NCI-H1092 treated with DMSO at 0.1 percent for 48 hours (cell line): ENCODE data around the gene IFIT5.
A peak's percentile ranks its signal among the peaks of the same experiment; 100 is the strongest.
"Not testable (repeated sequence)": the region's sequence is repeated elsewhere in the genome, so short reads cannot be mapped to it uniquely, and the experiment has no call there.

Experiments used
- DNase-seq: peaks from one replicate; lab custom pipeline; 2025; lab: John Stamatoyannopoulos, UW

Gene IFIT5

DNA sequence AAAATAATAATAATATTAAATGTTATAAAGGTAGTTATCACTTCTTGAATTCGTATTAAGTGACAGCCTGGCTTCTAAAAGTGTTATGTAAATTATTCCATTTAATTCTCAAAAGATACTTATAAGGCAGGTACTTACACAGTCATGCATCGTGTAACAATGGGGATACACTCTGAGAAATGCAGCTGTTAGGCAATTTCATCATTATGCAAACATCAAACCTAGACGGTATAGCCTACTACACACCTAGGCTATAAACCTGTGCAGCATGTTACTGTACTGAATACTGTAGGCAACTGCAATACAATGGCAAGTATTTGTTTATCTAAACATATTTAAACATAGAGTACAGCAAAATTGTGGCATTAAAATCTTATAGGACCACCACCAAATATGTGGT is 20.5 kb upstream of the IFIT5 start:
- no peak for DNase-seq

DNA sequence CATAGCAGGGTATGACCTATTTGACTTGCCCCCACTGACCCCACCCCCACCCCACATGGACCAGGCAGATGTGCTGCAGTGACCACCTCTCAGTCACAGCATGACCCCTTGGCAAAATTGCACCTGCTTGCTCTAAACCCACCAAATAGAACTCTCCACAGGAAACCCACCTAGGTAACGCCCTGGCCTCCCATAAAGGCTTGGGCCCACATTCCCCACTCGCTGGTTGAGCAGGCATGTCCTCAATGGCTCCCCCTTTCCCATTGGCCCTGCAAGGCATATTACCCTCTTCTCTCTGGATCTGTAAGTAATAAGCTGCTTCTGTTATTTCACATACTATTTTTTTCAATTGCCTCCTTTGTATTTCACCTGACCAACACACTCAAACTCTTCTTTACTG is 19.2 kb upstream of the IFIT5 start:
- DNase-seq: no peak

DNA sequence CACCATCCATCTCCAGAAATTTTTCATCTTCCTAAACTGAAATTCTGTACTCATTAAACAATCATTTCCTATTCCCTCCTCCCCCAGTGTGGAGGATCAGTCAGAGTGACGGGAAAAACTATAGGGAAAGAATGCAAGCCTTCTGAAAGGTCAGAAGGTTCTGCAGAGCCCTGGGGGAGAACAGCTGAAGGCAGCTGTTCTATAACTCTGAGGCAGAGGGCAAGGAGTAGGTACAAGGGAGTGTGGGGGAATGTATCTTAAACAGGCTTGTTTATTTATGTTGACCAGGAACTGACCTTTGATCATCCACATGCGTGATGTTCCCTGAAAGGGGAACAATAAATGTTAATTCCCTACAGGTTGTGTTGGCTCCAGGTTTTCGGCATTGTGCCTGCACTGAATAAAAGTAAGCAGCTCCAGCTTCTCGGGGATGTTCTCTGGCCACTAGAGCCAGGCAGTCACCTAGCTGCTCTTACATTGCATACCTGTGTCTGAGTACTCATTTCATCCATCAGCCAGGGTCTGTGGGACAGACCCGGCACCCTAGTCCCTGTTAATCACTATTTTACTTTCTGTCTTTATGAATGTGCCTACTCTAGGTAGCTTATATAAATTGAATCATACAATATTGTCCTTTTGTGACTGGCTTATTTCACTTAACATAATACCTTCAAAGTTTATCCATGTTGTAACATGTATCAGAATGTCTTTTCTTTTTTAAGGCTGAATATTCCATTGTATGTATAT is 16.2 kb upstream of the IFIT5 start:
- DNase-seq: no peak

DNA sequence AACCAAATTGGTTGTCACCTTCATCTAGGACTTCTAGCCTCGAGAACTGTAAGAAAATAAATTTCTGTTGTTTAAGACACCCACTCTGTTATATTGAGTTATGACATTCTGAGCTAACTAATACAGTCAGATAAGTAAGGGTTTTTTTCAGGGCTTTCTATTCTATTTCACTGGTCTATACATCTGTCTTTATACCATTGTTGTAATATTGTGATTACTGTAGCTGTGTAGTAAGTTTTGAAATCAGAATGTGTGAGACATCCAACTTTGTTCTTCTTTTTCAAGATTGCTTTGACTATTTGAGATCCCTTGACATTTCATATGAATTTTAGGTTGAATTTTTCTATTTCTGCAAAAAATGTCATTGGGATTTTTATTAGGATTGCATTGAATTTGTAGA is 14.4 kb upstream of the IFIT5 start:
- DNase-seq: no peak

DNA sequence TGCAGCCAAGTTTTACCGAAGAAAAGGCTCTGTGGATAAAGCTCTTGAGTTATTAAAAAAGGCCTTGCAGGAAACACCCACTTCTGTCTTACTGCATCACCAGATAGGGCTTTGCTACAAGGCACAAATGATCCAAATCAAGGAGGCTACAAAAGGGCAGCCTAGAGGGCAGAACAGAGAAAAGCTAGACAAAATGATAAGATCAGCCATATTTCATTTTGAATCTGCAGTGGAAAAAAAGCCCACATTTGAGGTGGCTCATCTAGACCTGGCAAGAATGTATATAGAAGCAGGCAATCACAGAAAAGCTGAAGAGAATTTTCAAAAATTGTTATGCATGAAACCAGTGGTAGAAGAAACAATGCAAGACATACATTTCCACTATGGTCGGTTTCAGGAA is 11.3 kb upstream of the IFIT5 start:
- no peak for DNase-seq

DNA sequence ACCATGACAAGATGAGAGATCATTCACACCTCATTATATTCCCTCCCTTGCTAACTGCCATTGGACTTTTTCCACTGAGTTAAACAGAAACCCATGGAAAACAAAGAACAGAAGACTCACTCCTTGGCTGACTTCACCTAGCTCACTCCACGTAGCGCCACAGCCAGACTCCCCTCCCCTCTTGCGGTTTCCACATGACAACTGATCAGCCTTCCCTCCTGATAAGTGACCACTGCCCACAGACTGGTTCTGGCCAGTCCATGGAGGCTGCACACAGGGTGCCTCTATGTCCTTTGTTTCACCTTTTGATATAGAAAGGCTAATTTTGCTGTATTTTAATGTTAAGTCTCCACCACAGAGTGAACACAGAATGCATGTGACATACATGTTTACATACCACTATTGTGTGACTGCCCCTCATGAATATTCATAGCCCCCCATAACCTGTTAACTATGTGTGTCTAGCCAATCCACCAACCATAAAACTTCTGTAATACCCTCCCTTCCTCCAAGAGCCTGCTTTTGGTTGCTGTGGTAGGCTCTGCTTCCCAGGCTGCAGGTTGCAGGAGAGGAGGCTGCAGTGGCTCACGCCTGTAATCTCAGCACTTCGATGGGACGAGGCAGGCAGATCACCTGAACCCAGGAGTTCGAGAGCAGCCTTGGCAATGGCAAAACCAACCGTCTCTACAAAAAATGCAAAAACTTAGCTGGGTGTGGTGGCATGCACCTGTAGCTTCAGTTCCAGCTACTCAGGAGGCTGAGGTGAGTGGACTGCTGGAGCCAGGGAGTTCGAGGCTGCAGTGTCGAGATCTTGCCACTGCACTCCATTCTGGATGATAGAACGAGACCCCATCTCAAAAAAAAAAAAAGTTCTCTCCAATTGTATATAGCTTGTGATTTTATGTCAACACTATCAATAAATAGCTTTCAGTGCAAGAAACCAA is 10.0 kb upstream of the IFIT5 start:
- DNase-seq: no peak

DNA sequence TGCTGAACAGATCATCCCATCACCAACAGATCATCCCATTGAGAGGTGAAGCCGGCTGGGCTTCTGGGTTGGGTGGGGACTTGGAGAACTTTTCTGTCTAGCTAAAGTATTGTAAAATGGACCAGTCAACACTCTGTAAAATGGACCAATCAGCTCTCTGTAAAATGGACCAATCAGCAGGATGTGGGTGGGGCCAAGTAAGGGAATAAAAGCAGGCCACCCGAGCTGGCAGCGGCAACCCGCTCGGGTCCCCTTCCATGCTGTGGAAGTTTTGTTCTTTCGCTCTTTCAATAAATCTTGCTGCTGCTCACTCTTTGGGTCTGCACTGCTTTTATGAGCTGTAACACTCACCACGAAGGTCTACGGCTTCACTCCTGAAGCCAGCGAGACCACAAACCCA is 8.2 kb upstream of the IFIT5 start:
- DNase-seq: not testable (repeated sequence)

DNA sequence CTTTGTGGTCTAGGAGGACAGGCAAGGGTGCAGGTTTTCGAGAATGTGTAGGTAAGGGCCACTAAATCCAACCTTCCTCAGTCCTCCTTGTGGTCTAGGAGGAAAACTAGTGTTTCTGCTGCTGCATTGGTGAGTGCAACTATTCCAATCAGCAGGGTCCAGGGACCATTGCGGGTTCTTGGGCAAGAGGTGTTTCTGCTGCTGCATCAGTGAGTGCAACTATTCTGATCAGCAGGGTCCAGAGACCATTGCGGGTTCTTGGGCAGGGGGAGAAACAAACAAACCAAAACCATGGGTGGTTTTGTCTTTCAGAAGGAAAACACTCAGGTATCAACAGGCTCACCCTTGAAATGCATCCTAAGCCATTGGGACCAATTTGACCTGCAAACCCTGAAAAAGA is 6.6 kb upstream of the IFIT5 start:
- not testable (repeated sequence) for DNase-seq

DNA sequence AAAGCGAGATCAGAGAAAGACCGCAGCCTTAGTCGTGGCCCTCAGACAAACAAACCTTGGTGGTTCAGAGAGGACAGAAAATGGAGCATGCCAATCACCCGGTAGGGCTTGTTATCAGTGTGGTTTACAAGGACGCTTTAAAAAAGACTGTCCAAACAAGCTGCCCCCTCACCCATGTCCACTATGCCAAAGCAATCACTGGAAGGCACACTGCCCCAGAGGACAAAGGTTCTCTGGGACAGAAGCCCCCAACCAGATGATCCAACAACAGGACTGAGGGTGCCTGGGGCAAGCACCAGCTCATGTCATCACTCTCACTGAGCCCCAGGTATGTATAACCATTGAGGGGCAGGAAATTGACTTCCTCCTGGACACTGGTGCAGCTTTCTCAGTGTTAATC is 5.1 kb upstream of the IFIT5 start:
- DNase-seq: not testable (repeated sequence)

DNA sequence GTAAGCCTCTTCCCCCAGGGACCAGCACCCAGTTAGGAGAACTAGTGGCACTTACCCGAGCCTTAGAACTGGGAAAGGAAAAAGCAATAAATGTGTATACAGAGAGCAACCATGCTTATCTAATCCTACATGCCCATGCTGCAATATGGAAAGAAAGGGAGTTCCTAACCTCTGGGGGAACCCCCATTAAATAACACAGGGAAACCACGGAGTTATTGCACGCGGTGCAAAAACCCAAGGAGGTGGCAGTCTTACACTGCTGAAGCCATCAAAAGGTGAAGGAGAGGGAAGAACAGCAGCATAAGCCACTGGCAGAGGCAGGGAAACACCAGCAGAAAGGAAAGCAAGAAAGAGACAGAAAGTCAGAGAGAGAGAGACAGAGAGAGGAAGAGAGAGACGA is 3.8 kb upstream of the IFIT5 start:
- not testable (repeated sequence) for DNase-seq

DNA sequence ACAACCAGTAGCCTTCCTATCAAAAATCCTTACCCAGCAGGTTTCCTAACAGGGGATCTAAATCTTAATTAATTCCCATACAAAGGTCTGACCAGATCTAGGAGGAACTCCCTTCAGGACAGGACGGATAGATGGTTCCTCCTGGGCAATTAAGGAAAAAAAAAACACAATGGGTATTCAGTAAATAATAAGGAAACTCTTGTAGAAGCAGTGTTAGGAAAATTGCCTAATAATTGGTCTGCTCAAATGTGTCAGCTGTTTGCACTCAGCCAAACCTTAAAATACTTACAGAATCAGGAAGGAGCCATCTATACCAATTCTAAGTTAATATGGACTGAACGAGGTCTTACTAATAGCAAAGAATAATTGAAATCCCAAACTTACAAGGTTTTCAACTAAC is 3.2 kb upstream of the IFIT5 start:
- not testable (repeated sequence) for DNase-seq

DNA sequence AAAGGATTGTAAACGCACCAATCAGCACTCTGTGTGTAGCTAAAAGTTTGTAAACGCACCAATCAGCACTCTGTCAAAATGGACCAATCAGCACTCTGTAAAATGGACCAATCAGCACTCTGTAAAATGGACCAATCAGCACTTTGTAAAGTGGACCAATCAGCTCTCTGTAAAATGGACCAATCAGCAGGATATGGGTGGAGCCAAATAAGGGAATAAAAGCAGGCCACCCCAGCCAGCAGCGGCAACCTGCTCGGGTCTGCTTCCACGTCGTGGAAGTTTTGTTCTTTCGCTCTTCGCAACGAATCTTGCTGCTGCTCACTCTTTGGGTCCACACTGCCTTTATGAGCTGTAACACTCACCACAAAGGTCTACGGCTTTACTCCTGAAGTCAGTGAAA is 2.1 kb upstream of the IFIT5 start:
- DNase-seq: not testable (repeated sequence)

DNA sequence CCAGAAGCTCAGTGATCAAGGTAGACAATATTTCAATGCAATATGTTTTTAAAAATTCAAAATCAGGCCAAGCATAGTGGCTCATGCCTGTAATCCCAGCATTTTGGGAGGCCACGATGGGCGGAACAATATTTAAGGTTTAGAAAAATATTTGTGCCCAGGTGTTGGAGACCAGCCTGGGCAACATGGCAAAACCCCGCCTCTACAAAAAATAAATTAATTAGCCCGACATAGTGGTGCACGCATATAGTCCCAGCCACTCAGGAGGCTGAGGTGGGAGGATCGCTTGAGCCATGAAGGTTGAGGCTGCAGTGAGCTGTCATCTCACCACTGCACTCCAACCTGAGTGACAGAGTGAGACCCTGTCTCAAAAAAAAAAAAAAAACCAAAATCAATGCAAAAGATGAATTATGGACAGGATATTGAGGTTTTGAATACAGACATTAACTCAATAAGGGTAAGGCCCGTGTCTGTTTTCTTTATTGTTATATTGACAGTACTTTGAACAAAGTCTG is 913 bp upstream of the IFIT5 start:
- DNase-seq: no peak

DNA sequence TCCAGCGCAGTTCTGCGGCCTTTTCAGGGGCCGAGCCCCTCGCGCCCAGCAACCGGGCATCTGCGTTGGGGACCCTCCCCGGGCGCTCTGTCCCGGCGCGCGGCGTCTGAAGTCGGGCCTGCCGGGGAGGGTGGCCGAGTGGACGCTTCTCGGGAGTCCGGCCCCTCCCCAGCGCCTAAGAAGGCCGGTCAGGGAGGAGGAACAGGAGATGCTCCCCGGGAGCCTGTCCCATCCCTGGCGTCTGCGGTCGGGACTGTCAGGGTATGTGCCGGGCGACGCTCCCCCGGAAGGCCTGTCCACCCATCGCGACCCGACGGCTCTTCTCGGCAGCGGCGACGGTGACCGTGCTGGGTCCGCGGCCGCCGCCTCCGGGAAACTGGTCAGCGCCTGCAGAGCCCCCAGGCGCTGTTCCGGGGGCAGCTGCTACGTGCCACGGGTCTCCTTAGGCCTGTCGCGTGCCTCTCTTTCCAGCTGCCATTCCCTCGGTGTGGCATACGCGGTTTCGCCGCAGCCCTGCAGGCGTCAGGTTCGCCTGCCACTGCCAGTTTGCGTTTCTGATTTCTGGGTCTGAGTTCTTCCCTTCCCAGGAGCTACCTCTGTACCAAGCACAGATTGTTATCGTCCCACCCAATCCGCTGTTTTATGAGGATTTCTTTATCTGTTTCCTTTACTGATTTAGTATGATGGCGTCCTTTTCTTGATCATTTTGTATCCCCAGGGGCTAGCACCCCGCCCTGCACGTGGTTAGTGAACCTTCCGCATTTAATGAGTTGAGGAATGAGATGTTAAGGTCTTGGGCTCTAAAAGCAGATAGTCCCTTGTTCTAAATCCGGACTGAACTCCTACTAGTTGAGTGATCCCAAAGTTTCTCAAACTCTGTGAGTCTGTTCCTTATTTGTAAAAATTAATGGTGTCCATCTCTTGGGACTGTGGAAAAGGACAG is 782 bp downstream of the IFIT5 start:
- peak; percentile 33 for DNase-seq

DNA sequence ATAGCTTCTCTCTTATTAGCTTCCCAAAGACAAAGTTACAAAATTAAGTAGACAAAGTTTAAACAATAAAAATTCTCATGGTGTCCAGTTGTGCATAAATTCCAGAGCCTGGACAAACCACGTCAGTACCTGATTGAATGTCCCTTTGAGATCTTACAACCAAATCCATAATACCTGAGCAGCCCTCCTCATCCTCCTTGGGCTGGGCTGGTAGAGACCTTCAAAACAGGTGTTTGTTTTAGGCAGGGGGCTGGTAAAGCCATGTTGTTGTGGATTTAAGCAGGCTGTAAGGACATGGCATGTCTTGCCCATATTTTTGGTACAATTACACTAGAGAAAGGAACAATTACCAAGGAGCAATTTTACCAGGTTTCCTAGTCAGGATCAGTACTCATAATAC is 2.1 kb downstream of the IFIT5 start:
- no peak for DNase-seq

DNA sequence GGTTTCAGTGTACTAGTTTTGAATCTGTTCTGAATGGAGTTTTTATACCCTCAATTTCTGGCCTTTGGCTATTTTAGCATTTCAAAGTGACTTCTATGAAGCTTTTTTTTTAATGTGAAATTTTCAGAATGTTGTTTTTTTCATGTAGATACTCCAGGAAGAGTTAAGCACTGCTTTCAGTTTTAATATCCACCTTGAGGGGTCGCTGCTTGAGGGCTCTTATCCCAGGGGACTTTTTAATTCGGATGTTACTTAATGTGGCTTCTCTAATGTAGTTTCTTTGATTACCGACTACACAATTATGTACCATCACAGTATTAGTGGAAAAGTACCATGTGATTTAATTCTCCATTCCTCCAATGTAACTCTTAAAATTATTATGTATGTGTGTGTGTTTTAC is 5.2 kb downstream of the IFIT5 start:
- no peak for DNase-seq

DNA sequence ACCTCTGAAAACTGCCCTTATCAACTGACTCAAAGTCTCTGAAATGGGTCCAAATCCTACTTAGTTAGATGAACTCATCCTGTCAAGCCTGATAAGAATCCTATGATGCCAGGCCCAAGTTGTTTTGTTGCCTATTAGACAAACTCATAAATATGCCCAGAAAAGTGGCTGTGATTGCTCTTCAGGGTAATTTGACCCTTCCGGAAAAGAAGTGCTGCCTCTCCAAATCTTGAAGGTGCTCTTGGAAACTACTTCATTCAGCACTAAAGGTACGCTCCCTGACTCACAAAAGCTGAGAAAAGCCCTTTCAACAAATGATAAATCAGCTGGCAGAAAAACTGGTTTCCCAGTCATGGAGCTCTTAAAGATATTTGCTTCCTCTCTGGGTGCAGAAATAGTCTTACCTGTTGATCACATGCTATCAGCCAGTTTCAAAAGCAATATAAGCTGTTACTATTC is 6.7 kb downstream of the IFIT5 start:
- no peak for DNase-seq

DNA sequence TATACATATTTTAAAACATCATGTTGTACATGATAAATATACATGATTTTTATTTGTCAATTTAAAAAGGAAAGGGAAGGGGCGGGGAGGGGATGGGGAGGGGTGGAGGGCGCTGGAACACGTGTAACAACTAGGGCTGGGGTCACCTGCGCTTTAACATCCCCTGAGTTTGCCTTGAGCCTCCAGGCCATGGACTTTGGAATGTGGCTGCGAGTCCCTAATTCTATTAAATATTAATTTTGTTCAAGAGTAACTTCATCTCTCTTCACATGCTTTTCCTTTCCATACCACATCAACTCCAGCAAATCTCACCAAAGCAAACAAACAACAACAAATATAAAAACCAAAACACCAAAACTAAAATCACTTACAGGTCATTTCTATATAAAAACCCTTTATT is 10.6 kb downstream of the IFIT5 start:
- DNase-seq: no peak

DNA sequence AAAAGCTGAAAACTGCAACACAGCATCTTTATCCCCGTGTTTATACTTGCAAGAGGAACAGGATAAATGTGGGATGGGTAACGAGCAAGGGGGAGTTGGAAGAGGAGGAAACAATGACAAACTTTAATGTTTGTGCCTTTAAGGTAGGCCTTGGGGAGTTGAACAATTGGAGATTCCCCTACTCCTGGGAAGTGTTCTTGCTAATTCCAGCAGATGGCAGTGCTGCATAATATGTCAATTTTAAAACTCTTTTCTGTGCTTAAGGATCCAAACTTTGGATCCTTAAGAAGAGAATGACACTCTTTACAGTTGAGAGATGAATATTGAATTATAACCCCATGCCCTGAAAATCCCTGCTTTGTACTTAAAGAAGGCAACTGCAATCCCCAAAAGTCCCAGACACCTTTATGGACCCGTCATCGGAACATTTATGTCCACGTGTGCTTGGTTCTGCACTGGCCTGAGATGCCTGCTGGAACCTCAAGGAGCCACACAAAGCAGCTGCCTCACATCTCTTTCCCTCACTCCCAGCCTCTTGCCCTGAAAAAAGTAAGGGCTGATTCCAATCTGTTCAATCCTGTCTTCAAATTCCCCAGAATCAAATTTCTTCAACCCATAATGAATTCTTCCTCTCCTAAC is 12.0 kb downstream of the IFIT5 start:
- DNase-seq: peak; percentile 17

DNA sequence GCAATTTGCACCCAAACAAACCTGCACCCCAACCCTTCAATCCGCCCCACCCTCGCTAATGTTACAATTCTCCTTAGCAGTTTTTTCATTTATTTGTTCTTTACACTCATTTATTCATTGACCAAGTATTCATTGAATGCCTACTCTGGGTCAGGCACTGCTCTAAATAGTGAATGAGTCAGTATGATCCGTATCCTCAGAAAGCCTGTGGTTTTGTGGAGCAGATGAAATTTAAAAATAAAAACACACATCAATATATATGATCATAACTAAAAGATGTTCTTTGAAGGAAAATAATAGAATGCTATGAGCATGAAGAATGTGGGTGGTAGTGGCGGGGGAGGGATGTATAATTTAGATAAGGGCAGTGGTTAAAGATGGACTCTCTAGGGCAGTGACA is 13.3 kb downstream of the IFIT5 start:
- DNase-seq: no peak

DNA sequence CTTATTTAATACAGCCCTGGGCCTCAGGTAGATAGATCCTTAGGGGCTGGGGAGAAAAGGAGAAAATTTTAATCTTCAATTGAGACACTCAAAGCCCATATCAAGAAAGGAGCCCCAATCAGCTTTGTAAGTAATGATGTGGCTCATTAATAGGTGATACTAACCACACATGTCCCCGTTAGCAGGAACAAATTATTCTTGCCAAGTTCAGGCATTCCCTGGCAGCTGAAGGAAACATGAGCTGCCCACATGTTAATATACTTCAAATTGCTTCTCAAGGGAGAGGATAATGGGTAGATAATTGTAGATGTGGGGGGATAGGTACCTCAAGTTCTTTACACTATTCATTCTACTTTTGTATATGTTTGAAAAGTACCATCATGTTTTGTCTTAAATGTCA is 14.5 kb downstream of the IFIT5 start:
- DNase-seq: no peak
